ENCODE data around the gene HIVEP1.
"Not testable (repeated sequence)": the region's sequence is repeated elsewhere in the genome, so short reads cannot be mapped to it uniquely, and the experiment has no call there.

The HIVEP1 gene

DNA sequence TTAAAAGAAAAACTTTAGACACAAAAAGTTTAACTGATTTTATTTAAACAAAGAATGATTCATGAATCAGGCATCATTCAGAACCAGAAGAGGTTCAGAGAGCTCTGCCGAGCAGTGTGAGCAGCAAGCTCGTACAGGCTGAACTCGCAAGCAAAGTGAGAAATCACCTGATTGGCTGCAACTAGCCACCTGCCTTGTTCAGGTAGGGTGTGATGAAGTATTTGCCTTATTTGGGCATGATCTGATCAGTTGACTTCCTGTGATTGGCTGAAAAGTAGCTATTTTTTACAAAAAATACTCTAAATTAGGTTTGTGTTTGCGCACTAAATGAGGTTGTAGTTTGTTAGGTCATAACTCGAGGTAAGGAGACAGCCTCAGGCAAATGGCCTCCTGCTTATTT, 80.7 kb downstream of the HIVEP1 start:
- DNase-seq = no peak

DNA sequence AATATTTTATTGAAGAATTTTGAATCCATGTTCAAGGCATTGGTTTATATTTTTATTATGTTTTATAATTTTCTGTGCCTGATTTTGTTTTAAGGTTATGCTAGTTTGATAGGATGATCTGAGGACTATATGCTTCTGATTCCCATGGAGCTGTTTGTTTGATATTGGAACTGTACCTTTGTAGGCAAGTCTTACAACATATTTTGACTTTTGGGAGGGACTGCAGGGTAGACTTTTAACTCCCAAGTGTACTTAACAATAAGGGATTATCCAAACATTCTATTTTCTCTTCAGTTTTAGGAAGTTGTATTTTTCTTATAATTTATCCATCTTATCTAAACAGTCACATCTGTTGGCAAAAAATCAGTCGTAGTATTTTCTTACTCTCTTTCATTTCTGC, 82.6 kb downstream of the HIVEP1 start:
- no peak for DNase-seq

DNA sequence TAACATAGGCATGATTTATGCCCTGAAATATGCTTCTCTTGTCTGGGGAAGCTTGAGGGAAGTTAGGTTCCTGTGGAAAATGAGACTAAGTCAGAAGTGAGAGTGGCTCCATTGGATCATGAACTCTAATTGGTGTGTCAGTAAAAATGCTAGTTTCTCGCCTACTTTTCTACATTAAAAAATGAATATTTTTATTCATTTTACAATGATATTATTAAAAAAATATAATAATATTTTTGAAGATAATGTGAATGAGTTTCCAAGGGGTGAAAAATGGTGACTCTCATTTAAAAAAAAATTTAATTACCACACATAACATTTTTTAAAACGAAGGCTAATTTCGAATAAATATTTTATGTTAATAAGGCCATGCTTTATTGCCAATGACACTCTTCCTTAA, 84.2 kb downstream of the HIVEP1 start:
- DNase-seq = no peak

DNA sequence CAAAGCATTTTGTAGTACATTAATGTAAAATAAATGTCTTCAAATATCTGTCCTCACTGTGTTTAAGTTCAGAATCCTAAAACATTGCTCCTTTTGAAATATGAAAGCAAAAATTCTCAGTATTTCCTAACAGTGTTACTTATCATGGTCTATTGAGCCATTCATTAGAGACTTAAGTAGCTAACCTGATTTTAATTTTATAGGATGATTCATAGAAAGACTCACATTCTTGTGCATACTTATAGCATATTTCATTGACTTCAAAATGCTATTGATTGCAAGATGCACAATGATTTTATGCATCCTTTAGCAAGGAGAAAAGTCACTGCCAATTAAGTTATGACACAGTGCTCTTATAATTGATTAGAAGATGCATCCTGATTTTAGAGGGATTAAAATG, 85.7 kb downstream of the HIVEP1 start:
- no peak for DNase-seq

DNA sequence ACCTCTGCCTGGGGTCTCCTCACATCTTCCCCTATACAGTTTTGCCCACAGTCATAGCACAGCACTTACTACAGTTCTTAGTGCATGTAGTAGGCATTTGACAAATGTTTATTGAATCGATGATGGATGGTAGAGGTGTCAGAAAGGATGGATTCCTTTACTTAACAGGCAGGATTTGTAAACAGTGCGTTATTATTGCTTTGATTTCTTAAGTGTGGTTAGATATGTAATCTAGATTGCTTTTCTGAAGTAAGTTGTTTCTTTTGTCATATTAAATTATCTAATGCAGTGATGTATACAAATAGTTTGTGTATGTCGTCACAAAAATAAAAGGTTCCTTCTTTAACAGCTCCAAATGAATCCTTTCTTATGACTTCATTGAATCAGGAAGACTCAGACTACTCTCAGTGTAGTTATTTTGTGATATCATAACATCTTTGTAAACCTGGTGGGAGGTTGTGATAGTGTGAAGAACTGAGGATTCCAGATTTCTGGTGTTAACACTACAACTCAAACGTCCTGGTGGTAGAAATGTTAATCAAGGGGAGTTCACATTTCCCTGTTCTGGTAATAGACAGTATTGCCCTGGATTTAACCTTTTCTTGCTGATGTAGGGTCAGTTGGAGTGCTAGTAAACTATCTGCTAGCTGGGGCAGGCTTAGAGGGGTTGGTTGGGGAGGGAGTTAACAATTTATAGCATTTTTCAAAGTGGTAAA, 87.7 kb downstream of the HIVEP1 start:
- no peak for DNase-seq

DNA sequence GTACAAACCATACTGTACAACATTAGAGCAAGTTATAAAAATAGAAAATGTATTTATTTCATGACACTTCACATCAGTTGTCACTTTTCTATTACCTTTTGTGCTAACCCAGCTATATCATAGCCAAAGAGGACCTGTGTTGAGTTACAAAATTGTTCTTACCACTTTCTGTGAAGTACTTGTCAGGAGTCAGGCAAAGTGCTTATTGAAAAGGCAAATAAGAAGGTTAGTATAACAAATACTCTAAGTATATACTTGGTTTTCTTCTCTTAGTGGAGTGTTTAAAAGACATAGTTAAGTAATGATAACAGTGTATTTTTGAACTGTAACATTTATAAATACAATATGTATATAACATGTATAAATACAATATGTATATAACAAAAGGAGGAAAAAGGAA, 88.9 kb downstream of the HIVEP1 start:
- DNase-seq = no peak

DNA sequence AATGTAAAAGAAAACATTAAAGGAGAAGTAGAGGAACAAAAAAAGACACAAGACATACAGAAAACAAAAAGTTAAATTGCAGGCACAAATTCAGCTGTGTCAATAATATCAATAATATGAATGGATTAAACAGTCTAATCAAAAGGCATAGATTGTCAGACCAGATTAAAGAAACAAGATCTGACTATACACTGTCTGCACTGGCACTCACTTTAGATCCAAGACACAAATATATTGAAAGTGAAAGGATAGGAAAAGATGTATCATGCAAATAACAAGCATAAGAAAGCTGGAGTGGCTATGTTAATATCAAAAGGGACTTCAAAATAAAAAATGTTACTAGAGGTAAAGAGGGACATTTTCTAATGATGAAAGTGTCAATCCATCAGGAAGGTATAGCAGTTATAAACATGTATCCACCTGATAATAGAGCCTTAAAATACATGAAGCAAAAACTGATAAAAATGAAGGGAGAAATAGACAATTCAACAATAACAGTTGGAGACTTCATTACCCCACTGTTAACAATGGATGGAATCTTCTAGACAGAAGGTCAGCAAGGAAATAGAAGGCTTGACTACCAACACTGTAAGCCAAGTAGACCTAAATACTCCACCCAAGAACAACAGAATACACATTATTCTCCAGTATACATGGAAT, 89.7 kb downstream of the HIVEP1 start:
- DNase-seq = no peak

DNA sequence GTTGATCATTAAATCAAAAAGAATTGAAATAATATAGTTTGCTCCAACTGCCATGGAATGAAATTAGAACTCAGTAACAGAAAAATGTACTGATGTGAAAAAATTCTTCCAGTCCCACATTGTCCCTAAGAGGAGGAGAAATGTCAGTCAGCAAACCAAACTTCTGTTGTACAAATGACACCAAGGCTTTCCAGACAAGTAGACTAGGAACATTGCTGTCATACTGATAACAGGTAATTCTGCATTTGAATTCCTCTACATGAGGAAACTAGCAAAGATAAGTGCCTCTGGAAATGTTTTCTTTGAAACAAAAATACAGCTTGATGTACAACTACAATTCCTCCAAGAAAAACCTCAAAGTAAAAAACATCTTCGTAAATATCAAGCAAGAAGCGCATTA, 90.2 kb downstream of the HIVEP1 start:
- no peak for DNase-seq

DNA sequence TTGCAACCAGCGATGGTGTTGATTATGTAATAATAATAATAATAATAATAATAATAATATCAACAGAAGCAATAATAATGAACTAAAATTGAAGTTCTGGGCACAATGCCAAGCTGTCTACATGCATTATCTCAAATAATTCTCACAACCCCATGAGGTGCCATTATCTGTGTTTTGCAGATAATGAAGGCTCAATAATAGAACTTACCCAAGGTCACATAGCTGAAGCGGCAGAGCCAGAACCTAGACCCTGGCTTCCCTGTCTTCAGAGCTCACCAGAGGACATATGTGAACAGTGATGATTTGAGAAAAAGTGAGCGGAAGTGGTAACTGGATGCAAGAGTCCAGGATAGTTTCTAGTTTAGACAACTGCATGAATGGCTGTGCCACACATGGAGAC, 91.0 kb downstream of the HIVEP1 start:
- no peak for DNase-seq

DNA sequence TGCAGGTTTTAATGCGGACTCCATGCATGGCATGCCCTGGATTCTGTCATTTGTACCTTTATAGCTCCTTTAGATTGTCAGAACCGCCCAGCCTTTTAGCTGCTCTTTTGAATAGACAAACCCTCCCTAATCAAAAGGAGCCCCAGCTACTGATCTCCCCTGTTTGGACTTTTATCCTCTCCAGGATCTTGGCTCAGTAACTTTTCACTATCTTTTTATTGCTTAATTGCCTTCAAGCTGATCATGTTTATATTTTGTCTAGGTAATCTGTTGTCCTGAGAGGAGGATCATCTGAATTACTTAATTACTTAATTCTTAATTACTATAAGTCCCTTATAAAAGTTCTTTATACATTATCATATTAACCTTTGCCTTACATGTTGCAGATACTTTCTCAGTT, 93.2 kb downstream of the HIVEP1 start:
- DNase-seq = no peak

DNA sequence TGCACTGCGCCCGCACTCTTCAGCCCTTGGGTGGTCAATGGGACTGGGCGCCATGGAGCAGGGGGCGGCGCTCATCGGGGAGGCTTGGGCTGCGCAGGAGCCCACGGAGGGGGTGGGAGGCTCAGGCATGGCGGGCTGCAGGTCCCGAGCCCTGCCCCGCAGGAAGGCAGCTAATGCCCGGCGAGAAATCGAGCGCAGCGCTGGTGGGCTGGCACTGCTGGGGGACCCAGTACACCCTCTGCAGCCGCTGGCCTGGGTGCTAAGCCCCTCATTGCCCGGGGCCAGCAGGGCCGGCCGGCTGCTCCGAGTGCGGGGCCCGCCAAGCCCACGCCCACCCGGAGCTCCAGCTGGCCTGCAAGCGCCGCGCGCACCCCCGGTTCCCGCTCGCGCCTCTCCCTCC, 96.3 kb downstream of the HIVEP1 start:
- DNase-seq = not testable (repeated sequence)

DNA sequence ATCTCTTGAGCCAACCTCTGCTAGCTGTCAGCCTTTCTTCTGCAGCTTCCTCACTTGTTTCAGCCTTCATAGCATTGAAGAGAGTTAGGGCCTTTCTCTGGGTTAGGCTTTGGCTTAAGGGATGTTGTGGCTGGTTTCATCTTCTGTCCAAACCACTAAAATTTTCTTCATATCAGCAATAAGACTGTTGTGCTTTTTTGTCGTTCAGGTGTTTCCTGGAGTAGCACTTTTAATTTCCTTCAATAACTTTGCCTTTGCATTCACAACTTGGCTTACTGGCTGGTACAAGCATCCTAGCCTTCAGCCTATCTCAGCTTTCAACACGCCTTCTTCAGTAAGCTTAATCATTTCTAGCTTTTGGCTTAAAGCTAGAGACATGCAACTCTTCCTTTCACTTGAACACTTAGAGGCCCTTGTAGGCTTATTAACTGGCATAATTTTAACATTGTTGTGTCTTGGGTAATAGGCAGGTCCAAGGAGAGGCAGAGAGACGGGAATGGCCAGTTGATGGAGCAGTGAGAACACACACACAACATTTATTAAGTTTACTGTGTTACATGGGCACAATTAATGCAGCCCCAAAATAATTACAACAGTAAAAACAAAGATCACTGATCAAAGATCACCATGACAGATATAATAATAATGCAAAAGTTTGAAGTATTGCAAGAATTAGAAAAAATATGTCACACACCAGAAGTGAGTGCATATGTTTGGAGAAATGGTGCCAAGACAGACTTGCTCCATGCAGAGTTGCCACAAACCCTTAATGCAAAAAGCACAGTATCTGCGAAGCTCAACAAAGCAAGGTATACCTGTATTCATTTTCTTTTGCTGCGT, 98.6 kb downstream of the HIVEP1 start:
- DNase-seq = no peak

DNA sequence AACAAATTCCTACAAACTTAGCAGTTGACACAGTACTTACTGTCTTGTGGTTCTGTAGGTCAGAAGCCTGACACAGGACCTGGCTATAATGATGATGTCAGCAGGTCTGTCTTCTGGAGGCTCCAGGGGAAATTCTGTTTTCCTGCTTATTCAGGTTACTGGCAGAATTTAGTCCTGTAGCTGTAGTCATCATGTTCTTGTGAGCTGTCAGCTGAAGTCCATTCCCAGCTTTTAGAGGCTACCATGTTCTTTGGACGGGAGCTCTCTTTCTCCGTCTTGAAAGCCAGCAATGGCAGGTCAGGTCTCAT, 99.2 kb downstream of the HIVEP1 start:
- DNase-seq = no peak

DNA sequence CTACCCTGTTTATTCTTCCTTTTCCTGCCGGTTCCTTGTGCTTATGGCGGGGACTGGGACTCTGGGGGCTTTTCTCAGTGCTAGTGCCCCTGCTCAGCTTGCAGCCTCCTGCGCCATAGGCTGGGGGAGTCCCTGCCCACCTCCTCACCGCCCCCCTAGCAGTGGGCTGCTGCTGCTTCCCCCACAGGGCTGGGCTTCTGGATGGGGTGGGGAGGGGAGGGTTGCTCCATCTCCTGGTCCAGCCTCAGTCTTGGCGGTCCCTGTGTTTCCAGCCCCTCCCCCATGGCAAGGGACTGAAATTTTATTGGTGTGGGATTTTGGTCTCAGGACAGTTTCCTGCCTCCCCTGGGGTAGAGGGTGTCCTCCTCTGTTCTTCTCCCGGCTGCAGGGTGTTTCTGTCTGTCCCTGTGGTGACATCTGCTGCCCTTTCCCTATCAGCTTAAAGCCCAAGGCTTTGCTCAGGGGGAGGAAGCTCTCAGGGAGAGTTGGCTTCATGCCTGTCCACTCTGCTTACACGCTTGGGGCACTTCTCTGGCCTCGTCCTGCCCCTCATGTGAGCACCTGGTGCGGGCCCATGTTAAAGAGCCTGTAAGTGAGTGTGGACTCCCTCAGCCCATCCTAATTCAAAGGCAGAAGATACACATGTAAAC, 100.6 kb downstream of the HIVEP1 start:
- DNase-seq = no peak

DNA sequence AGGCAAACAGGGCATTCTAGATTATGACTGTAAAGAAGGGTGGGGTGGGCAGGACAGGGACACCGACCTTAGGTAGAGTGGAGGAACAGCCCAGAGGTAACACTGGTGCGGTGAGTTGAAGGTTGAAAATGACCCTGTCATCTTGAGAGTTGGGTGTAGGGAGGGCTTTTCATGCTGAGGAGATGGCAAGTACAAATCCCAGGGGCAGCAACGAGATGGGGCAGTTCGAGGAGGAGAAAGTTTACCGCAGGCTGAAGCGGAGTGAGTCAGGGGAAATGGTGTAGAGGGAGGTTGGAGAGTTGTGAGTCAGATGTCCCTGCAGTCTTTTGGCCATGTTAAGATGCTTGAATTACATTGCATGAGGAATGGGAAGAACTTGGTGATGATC, 101.1 kb downstream of the HIVEP1 start:
- DNase-seq = no peak

DNA sequence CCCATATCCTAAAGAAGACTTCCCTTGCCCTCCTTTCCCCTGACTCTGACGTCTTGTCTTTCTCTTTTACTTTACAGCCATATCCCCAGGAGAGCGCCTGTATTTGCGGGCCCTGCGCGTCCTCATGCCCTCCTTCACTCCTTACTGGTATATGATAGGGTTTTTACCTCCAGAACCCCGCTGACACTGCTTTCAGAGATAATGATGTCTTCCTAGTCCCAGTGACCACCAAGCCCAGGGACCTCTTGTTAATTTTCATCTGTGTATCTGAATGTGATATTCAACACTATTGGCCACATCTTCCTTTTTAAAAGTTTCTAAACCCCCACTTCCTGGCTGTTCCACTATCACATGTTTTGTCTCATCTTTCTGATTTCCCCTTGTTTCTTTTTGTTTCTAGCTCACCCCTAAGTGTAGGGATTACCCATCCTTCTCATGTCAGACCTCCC, 102.0 kb downstream of the HIVEP1 start:
- no peak for DNase-seq

DNA sequence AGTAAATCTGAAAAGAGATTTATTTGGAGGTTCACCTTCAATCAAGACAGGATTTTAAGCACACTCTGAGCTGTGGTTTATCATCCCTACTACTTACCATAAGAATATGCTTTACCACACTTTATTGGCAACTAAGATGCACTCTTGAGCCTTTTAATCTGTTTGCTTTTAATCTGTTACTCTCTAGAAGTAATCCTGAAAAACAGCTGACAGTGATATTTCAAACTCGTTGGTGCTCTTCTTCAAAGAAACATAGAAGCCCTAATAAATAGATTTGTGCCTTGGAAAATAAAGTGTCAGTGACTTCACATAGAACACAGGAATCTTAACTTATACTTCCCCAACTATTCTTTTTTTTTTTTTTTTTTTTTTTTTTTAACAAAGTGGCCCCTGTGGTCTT, 102.9 kb downstream of the HIVEP1 start:
- DNase-seq = no peak

DNA sequence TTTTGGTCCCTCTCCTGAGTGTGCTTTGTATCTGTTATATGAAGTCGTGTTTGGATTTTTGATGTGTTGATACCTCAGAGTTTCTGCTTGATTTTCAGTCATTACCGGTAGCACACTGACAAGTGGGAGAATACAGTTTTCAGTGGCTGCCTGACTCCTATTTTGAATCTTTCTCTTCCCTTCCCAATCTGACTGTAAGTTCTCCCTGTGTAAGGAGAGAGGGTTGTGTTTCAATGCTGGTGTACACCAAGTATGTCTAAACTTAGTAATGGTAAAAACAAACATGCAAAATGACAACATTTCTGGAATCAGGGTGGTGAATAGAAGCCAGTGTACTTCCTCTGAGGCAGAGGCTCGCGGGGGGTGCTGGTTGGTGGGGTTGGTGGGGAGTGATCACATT, 103.4 kb downstream of the HIVEP1 start:
- no peak for DNase-seq

DNA sequence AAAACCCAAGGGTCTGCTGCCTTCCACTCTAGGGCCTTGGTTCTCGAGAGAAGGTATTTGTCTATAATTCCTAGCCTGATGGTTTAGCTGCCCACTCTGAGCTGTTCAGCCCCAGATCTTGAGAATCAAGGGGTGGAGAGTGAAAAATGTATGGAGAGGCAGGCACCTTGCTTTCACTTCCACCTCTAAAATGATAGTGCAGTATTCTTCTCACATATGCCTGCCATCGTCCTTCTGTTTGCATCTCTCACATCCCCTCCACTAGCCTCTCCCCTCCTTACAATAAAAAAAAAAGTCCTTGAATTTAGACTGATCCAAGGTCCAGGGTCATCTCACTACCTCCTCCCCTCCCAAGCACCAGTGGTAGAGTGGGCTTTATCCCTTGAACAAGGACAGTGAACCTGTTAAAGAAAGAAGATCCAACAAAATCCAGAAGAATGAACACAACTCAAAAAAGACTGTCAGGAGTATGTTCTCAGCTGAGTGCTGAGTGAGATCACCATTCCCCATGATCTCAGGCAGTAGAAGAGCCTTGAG, 104.2 kb downstream of the HIVEP1 start:
- DNase-seq = no peak

DNA sequence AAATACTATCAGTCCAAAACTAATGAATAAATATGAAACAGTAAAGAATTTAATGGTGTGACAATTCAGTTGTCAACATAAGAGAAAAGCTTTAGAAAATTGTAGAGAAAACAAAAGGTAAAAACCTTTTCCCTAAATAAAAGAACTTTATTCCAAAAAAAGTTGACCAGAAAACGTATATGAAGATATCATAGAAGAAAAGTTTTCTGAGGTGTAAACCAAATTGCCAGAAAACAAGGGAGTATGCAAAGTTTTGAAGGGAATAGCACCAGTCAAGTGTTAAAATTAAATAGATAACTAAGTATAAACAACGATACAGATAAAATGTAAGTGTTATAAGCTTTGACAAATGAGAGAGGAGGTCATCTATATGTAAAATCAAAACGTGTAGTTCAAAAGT, 104.9 kb downstream of the HIVEP1 start:
- no peak for DNase-seq

DNA sequence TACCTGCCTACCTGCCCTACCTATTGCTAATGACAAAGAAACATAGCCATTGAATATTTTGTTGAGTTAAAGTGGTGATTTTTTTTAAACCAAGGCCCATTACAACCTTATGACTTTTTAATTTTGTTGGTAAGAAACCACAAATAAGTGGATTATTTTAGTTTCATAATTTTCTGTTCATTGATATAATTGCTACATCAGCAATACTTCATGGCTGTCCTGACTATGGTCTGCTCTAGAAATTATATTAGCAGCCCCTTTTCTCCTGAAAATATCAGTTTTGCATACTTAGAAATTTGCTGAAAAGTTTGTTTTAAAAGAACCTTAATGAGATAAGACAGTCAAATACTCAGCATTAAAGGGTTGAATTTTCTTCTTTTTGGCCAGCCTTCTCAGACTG, 106.5 kb downstream of the HIVEP1 start:
- no peak for DNase-seq

DNA sequence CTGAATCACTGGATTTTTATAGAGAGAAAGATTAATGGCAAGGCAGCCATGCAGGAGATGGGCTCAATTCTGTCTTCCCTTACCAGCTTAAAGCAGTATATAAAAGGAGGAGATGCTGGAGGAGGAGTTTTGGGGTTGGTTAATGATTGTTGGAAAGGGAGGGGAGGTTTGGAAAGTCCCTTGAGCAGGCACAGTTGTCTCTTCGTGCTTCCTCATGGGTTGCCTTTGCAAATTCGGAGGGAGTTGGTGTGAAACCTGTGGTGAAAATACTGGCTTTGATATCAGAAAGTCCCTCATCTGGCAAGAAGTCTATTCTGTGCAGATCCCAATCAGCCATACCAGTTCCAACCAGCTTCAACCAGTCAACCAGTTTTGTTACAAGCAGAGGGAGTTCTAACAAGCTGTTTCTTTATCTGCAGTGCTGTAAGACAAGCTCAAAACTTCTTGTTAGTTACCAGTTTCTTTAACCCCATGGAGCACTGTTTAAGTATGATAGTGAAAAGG, 107.0 kb downstream of the HIVEP1 start:
- no peak for DNase-seq

DNA sequence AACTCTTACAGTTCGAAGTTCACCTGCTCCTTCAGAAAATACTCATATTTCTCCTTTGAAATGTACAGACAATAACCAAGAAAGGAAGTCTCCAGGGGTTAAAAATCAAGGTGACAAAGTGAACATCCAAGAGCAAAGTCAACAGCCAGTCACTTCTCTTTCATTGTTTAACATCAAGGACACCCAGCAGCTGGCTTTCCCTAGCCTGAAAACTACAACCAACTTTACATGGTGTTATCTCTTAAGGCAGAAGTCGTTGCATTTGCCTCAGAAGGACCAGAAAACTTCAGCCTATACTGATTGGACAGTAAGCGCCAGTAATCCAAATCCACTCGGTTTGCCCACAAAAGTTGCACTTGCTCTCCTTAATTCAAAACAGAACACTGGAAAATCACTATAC, 113.3 kb downstream of the HIVEP1 start:
- DNase-seq = no peak

All from activated CD4-positive, CD25-positive, alpha-beta regulatory T cell treated with anti-CD3 and anti-CD28 coated beads, Interleukin-2, amount 50 U/mL, for 72 hours (primary cell).